DMS53 (cell line): ENCODE data around the gene SRI.

ENCODE experiments used
- DNase-seq: peaks from one replicate; lab custom pipeline; 2025; lab: John Stamatoyannopoulos, UW

The SRI gene

DNA sequence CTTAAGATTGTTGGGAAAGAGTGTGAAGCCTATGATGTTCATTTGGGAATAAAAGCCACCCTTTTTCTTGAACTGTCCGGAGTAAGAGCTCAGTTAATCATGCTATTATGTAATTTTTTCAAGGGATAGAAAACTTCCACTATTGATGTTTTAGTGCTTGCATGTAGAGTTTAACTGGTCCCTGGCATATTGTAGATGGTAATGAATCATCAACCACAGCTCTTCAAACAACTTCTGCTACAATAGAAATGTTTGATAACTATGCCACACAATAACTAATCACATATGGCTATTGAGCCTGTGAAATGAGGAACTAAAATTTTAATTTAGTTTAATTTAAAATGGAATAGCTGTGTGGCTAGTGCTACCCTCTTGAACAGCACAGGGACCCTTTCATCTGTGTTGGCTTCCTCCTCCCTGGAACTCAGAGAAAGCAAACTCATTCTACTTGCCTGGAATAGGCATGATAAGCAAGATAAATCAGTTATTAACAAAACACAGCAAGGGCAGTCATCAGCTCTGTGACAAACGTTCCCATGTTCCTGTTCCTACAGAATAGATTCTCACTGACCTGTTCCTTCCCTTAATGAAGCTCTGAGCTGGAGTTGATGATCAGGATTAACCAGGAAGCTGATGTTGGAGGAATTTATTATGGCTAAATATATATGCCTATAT is 4.9 kb upstream of the SRI start:
- DNase-seq, result peak; percentile 69

DNA sequence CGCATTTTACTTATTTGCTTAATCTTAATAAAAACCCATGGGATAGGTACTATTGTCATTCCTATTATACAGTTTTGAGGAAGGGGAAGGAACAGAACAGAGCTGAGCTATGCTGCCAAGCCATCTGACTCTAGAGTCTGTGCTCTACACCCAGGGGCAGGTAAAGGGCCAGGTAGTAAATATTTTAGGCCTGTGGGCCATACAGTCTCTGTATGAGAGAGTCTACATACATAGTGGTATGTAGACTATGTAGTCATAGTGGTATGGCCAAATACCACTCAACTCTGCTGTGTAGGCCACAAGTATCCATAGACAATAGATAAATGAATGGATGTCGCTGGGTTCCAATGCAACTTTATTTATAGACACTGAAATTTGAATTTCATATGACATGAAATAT is 3.4 kb upstream of the SRI start:
- no peak for DNase-seq

DNA sequence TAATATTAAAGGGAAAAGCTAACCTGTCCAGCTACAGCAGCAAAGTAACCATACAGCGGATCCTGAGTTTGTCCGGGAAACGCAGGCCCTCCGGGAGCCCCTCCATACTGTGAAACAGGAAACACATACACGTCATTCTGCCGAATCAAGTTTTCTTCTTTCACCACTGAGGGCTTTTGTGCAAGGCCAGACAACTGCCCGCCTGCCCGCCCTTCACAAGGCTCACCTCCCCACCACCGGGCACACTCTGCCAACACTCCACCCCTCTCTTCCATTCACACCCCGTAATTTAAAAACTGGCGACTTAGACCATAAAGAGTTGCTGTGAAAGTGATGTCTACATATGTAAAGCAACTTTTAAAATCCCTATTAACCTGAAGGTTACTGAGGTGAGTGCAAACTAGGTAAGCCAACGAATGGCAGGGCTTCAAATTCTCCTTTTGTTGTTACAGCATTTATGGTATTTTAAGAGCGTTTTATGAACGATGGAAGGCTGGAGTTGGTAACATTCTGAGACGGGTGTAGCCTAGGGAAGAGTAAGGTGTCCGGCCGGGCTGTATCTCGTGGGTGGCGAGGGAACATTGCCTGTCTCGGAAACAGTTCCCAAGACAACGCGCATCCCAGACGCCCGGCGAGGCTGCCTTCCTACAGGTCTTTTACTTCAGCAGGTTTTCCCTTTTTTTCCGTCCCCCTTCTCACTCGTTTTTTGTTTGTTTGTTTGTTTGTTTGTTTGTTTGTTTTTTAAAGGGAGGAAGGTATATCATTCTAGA is 817 bp downstream of the SRI start:
- DNase-seq, result peak; percentile 81

DNA sequence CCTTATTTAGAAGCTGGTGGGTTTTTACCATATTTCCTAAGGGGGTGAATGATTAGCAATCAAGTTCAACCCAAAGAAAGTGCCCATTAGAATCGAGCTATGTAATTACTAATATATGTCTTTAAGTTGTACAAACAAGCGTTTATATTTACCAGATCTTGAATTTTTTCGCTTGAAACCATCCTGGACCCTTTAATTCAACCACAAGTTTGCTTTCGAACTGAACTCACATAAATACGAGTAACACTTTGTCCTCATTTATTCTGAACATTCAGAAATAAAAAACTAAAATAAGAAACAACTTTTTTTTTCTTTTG is 1.5 kb downstream of the SRI start:
- DNase-seq, result no peak

DNA sequence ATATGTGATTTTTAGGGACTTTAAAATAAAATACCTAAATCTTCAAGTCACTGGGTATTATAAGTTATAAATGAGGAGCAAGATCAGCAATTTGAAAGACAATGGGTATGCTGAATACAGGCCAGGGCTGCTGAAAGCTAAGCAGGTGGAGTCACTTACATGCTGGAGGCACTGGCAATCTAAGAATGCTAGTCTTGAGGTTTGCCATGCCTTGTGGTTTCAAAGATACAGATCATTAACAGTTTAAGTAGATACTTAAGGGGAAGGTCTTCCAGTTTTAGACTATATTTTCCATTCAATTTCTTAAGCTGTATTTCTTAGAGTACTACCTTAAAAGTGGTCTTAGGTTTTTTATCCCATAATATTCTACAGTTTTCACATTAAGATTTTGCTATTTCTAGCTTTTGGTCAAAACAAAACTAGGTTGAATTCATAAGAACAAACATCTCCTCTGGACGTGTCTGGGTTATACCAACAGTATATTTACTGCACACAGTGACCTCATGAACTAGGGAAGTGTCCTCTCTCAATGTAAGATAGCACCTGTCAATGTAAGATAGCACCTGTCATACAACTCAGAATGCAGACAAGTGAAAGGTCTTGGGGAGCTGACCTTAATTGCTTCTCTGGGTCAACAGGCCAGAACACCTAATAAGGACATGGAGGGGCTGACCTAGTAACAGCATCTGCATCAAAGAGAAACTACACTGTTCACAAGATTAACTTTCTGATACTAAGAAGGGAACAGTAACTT is 2.0 kb downstream of the SRI start:
- DNase-seq, result peak; percentile 66

DNA sequence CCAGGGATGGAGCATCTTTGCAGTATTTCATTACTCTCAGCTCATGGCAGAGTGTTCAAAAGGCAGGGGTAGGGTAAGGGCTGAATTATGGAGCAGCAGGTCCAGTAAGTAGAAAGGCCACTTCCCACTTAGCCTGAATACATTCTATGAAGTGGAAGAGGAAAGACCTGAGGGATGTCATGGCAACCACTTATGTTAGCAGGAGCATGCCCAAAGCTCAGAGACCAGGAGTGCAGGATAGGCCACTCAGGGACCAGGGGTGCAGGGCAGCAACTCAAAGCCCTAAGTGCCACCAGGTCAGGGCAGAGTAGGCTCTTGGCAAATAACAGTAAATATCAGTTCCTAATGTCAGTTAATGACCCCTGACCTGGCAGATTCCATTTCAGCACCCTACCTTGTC is 3.6 kb downstream of the SRI start:
- peak; percentile 82 for DNase-seq

DNA sequence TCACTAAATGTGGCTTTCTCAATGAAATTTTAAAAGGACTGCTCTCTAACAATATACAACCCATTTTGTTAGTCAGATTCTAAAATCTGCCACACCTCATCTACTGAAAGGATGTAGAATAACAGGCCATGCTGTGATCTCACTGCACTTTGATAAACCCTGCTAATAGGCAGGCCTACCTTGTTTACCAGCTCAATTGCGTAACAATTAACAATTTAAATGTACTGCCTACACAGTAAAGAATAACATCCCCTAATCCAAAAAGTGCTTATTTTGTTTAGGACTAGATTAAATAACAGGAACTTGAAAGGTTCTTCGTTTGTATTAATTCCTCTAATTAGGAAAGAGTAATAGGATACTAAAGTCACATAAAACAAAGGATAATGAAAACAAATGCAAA is 4.5 kb downstream of the SRI start:
- DNase-seq, result no peak

DNA sequence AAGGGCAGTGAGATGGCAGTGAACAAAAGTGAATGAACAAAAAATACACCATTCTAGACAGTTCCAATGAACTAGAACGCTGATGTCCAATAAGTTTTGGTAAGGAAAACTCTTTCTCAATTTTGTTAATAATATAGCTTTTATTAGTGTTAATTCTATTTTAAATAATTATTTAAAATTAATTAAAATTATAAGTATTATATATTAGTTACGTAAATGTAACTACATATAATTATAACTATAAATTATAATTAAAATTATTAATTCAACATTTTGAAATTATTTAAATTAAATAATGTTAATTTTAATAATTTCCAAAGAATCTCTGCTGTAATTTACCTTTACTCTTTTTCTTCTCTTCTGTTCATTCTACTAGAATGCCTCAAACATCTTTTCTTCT is 5.4 kb downstream of the SRI start:
- no peak for DNase-seq

DNA sequence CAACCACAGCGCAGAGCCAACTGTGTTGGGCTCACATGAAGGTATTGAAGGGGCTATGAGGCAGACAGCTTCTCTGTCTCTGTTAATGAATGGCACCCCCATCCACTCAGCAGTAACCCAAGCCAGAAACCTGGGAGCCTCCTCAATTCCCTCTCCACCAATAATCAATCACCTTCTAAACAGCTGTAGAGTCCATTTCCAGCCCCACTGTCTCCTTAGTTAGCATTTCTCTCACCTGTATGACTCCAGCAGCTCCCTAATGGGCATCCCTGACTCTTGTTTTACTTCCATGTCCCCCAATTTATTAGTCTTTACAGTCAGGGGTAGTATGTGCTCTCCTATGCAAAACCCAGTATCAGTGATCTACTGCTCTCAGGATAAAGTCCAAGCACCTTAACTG is 6.9 kb downstream of the SRI start:
- DNase-seq, result no peak

DNA sequence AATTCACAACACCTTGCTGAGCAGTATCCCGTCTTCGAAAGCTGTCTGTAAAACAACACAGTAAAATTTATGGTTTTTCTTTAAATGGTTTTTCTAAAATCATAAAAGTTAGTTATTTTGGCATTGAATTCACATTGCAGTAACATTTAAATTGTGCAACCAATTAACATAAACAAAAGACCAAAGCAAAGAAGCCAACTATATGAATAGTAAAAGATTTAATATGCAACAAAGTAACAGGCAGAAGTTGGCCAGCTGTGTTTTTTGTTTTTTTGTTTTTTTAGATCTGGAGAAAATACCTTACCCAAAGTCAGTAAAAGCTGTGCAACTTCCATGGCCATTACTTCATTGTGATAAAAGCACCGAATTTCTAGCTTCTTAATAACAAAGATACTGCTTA is 11.3 kb downstream of the SRI start:
- no peak for DNase-seq

DNA sequence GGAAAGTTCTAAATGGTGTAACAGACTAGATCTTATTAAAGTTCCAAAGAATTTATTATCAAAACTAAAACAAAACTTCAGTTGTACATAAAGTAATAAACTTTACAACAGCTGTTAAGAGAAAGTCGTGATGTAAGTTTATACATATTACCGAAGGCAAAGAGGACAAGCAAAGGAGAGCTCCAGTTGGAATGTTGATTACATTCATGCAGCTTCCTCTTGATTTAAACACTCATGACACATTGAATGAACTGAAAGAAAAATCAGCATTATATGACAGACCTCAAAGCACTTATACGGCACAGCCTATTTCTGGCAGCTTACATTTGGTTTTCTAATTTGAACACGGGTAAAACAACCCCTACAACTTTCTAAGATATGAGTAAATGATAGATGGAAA is 13.6 kb downstream of the SRI start:
- DNase-seq, result no peak

DNA sequence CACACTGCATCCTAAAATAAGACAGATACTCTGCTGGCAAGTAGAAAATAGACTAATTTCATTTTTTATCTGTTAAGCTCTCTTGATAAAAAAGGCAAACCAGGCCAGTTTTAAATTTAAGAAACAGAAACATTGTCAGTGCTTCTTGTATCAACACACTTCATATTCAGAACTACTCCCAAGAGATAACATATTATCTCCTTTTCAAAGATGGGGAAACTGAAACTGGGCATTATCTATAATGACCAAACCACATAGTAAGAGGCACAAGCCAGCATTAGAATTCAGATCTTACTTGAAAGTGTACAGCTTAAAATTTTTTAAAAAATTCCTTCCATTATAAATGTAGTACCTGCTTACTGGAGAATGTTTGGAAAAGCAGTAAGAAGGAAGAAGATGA is 14.7 kb downstream of the SRI start:
- DNase-seq, result no peak

DNA sequence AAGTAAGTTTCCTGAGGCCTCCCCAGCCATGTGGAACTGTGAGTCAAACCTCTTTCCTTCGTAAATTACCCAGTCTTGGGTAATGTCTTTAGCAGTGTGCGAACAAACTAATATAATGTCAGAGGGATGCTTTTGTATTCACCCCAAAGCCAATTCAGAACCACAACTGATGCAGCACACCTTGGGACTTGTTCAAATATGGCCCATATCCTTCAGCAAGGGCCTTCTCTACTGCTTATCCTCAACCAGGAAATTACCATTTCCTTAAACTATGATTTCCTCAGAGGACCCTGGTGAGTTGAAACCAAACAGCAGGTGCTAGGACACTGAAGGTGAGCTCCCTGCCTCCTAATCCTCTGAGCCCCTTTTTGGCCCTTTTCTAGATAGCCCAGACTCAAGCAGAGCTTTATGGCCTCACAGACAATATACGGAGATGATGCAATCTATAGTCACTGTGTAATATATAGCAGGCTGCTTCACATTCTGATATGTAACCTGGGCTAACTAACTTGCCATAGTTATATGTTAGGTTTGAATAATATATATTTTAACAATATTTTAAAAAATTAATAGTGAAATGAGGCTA is 15.2 kb downstream of the SRI start:
- DNase-seq, result no peak

DNA sequence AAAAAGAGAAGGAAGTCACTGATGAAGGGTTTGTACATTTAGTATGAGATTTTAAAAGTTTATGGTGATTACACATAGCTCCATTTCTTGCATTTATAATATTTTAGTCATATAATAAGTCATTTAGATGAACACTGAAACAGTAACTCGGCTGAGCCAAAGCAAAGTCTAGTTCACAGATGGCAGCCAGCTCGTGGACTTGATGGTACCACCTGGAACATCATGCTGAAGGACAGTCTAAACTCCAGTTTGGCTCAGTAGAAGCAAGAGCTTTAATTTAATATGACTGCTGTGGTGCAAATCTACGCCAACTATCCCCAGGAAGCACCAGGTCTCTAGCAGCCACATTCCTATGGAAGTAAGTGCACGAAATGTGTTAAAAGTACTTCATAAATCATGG is 16.4 kb downstream of the SRI start:
- no peak for DNase-seq

DNA sequence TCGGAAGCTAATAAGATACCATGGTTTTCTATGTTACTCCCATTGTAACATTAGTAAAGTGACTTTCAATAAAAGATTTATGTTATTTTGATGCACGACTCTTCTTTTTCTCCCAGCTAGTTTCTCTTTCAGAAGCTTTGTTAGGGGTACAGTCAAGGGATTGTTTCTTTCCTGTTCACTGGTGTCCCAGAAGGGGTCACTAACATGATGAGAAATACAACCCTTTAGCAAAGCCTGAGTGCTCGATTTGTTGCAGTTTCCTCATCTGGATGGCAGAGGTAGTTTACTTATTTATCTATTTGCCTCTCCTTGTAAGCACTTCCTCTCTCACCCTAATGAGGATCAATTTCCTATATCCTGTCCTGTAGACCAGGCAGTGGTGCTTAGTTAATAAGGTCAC is 17.0 kb downstream of the SRI start:
- no peak for DNase-seq

DNA sequence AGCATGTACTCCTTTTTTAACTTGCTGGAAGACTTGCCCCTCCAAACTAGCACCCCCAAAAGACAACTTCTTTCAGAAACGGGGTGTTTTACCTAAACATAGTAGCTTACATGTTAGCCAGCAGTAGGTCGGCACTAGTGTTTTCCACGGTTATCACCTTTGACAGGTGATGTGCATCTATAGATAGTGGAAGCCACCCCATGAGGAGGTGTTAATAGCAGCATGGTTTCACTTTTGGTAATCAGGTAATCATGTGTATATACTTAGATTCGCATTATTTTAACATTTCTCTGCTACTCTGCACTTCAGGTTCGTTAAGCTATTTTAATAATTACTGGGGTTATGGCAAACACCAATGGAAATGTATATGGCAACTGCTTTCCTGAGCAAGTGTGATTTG is 17.6 kb downstream of the SRI start:
- no peak for DNase-seq

DNA sequence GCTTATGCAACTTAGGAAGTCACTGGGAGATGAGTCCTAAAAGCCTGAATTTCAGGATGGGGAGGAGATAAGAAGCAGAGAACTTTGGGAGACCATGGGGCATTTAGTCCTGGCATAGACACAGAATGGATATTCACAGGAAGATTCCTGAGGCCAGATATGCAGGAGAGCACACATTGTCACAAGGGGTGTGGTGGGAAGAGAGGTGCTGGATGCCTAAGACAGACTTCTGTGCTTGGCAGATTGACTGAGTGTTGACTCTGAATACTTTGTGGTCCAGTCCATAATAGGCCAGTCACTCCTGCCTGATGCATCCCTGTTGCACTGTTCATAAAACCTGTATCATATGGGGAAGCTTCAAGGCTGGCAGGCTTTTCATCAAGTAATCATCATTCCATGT is 18.5 kb downstream of the SRI start:
- DNase-seq, result peak; percentile 35

DNA sequence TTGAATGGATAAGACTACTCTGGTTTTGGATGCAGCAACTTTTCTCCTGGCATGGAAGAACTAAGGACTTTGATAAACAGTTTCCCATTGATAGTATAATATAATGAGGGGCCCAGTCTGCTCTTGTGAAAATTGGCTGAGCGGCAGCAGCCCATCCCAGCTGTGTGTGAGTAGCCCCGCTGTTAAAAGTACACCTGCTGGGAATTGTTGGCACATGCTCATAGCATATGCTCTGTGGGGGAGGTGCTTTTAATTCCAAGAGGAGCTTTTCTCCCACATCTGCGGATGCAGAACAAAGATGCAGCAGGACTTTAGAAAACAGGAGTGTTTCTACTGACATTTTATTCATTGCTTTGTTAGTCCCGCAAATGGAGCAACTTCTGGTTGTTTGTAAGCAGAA is 19.0 kb downstream of the SRI start:
- DNase-seq, result peak; percentile 70

DNA sequence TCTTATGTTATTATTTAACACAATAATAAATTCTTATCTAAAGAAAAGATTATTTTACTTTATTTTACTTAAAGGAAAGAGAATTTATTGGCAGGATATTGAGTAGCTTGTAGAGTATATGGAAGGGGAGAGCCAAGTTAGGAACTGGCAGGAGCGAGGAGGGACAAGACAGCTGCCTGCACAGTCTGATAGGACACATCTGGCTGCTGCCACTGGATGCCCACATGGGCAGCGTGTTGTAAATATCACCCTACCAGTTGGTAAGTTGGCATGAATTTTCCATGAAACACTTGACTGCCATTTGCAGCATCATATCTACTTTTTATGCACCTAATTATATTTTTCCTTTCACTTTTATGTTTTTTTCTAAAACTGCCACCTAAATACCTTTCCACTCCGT is 19.6 kb downstream of the SRI start:
- no peak for DNase-seq

DNA sequence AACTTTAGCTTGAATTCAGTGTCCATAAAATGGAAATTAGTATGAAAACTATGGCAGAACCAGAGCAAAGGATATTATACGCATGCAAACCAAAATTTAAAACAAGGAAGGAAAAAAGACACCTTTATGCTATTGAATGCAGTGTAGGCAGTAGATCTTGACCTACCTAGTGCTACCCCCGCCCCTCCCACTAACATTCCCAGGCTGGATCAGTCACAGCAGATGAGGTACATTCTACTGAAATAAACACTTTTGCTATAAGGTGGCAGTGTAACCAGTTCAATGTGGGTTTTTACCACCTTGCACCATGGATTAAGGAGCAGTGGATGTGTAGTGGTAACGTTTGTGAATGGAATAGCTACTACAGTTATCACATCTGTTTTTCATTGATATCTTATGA is 27.9 kb downstream of the SRI start:
- DNase-seq, result no peak

DNA sequence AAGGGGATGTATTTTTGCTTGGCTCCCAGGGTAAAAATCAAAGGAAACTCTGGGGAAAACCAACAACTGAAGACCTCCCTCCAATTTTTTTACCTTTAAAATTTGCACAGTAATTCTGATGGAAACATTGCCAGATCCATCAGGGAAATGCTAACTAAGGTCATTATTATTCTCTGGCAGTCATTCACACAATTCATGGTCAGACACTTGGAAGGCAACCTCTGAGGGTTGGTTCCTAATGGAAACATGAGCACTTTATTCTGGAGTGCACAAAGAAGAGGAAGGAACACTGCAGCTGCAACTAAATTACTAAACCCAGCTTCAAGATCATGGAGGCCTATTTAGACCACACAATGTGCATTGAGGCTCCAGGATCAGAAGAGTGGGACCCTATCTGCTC is 34.2 kb downstream of the SRI start:
- no peak for DNase-seq

DNA sequence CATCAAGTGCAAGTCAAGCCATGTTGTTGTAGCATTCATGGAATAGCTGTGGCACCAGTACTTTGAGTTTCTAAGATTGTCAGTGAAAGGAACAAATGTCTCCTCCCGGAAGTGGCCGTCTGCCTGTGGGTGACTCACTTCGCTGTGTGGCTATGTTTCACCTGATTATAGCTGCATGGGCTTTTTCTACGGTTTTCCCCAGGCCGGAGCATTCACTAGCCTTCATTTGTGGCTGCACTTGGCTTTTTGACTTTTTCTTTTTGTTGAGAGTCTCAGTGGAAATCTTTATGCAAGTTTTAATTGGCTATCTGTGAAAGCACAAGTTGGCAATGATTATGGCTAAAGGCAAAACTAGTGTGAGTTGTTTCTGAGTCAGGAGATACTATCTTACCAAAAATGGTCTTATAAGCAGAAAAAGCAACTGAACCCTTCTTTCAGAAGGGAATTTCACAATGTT is 35.0 kb downstream of the SRI start:
- DNase-seq, result peak; percentile 10

DNA sequence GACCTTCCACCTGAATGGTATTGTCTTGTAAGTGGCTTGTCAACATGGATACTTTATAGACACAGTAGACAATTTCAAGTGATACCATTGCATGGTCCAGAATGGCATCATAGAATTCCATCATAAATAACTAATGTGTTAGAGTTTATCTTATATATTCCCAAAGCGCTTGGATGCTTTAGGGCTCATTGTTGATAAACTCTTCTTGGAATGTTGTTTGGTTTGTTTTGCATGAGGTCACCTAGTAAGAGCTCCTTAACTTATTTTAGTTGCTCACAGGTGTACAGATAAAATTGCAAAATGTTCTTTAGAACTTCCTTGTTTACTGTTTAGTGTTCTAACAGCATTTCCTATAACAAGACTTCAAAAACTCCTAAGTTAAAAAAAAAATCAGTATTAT is 36.8 kb downstream of the SRI start:
- DNase-seq, result no peak
